ENCODE results near the gene OR8D2.

DNA sequence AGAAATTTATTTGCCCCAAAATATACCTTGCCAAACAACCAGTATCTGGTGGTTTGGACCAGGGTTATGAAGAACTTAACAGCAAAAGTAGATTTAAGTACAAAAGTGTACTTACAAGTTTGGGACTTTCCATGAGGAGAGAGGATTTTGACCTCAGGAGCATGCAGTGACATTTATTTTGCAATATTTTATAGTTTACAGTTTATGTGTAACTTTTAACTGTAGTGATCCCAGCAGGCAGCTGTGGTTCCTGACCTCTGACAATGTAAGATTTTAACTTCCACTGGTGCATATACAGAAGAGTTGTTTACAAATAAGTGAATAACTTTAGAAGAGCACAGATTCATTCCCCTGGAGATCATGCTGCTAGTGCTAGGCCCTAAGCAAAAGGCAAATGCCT lies 12.9 kb downstream of the OR8D2 start:
- TF ChIP-seq, protein P1, sequence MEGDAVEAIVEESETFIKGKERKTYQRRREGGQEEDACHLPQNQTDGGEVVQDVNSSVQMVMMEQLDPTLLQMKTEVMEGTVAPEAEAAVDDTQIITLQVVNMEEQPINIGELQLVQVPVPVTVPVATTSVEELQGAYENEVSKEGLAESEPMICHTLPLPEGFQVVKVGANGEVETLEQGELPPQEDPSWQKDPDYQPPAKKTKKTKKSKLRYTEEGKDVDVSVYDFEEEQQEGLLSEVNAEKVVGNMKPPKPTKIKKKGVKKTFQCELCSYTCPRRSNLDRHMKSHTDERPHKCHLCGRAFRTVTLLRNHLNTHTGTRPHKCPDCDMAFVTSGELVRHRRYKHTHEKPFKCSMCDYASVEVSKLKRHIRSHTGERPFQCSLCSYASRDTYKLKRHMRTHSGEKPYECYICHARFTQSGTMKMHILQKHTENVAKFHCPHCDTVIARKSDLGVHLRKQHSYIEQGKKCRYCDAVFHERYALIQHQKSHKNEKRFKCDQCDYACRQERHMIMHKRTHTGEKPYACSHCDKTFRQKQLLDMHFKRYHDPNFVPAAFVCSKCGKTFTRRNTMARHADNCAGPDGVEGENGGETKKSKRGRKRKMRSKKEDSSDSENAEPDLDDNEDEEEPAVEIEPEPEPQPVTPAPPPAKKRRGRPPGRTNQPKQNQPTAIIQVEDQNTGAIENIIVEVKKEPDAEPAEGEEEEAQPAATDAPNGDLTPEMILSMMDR (conservative IDR thresholded peaks at IDR 0.05 in 1 of 2, IDR thresholded peaks at IDR 0.05 in 1 of 2; ENCODE audit: low read depth in 1 of 2, low read length in 2 of 2), result no peak
- no peak for TF ChIP-seq EZH2 (IDR thresholded peaks at IDR 0.05; ENCODE audit: low read length, missing control alignments)
